Glutamatergic neuron (in vitro differentiated cells): ENCODE measurements around the gene MTIF2. TPM values are rescaled to one million over a fixed set of nuclear protein-coding genes. Genes with fewer than 3 reads are reported as not detected.

Experiments used
- DNase-seq: peaks from one replicate; pipeline ENCODE4 v3.0.0; 2022
- H3K27ac Mint-ChIP-seq: one replicate; pipeline ENCODE4 v1.8.0; 2020; ENCODE audit warnings: mild to moderate bottlenecking, mixed read lengths, inconsistent platforms; ENCODE audit not compliant: unreplicated experiment
- H3K27me3 Mint-ChIP-seq: one replicate; pipeline ENCODE4 v1.8.0; 2020; ENCODE audit warnings: mild to moderate bottlenecking, moderate library complexity, mixed read lengths, inconsistent platforms; ENCODE audit not compliant: unreplicated experiment
- H3K36me3 Mint-ChIP-seq: one replicate; pipeline ENCODE4 v1.8.0; 2020; ENCODE audit warnings: mild to moderate bottlenecking, mixed read lengths, inconsistent platforms; ENCODE audit not compliant: unreplicated experiment
- H3K4me1 Mint-ChIP-seq: one replicate; pipeline ENCODE4 v1.8.0; 2020; ENCODE audit warnings: mild to moderate bottlenecking, low read depth, mixed read lengths, inconsistent platforms; ENCODE audit not compliant: unreplicated experiment
- H3K4me3 Mint-ChIP-seq: one replicate; pipeline ENCODE4 v1.8.0; 2020; ENCODE audit warnings: mild to moderate bottlenecking, mixed read lengths, inconsistent platforms; ENCODE audit not compliant: unreplicated experiment
- H3K9me3 Mint-ChIP-seq: one replicate; pipeline ENCODE4 v1.8.0; 2020; ENCODE audit warnings: mild to moderate bottlenecking, moderate library complexity, mixed read lengths, inconsistent platforms; ENCODE audit not compliant: unreplicated experiment
- long read RNA-seq: library from polyadenylated mRNA; unstranded; transcript quantifications from one replicate; pipeline ENCODE4 v2.0.0, GENCODE V29; 2020; ENCODE audit not compliant: unreplicated experiment
- total RNA-seq: library from RNA; stranded (reverse); fragmentation: NEBNext Ultra II Directional; extraction: Animal tissue kit (Norgen Biotek cat#: 25700); gene quantifications from one replicate; pipeline ENCODE4 v1.2.1, GENCODE V29; 2021; ENCODE audit not compliant: unreplicated experiment
- TF ChIP-seq, protein P1 (sequence below): fragments of 200-600 bp; sonication (generic); IDR thresholded peaks from one replicate; pipeline ENCODE4 v1.5.0; 2021; ENCODE audit not compliant: partially characterized antibody, unreplicated experiment

The MTIF2 gene
- total RNA-seq = 25.2 TPM
- long read RNA-seq, partial matches to known transcripts = 3 of 11 reads
- long read RNA-seq, other reads (novel, unspliced or antisense) = 4 of 11 reads

DNA sequence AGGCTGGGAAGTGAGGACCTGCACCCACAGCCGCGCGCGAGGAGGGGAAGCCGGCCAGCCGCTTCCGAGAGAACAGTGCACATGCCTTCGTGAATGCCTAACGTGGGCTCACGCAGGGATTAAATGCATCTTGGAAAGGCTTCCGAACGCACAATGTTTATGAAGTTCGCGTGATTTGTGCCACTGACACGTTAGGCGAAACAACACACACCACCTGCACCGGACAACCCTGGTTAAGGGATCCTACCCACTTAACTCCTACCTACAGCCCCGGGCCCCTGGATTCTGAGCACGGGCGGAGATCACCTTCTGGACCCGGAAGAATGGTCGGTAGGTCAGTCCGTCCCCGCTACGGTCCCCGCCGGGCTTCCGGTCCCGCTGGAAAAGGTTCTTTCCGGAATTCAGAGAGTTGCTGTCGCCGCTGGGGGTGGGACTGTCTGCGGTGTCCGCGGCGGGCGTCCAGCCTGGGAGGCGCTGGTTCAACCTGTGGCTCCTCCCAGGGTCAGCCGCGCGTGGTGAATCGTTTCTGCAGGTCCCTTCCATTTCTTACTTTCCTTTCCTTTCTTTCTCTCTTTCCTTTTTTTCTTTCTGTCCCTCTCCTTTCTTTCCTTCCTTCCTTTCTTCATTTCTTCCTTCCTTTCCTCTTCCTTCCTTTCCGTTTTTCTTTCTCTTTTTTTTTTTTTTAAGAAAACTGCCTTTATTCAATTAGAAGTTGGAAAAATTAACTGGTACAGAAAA is at the start of gene MTIF2:
Gene MTIF2 (minus strand): TSS at position 325 of the 738 bp plus-strand sequence. CDS start 5,373 bp downstream, outside the sequence.
- H3K9me3 Mint-ChIP-seq = peaks cover 3% of the 10 kb centered on the region
- TF ChIP-seq, protein P1, sequence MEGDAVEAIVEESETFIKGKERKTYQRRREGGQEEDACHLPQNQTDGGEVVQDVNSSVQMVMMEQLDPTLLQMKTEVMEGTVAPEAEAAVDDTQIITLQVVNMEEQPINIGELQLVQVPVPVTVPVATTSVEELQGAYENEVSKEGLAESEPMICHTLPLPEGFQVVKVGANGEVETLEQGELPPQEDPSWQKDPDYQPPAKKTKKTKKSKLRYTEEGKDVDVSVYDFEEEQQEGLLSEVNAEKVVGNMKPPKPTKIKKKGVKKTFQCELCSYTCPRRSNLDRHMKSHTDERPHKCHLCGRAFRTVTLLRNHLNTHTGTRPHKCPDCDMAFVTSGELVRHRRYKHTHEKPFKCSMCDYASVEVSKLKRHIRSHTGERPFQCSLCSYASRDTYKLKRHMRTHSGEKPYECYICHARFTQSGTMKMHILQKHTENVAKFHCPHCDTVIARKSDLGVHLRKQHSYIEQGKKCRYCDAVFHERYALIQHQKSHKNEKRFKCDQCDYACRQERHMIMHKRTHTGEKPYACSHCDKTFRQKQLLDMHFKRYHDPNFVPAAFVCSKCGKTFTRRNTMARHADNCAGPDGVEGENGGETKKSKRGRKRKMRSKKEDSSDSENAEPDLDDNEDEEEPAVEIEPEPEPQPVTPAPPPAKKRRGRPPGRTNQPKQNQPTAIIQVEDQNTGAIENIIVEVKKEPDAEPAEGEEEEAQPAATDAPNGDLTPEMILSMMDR = no peak
- H3K4me3 Mint-ChIP-seq = peak within 1 kb of the TSS; percentile 94
- H3K36me3 Mint-ChIP-seq = no peaks in the 10 kb centered on the region
- H3K4me1 Mint-ChIP-seq = peaks cover 2% of the 10 kb centered on the region
- peaks cover 5% of the 10 kb centered on the region for H3K27me3 Mint-ChIP-seq
- peak within 1 kb of the TSS; percentile 81 for H3K27ac Mint-ChIP-seq
- peak; percentile 97 for DNase-seq

- H3K4me1 Mint-ChIP-seq = no peaks in the 10 kb centered on the region
- no peak for DNase-seq
- H3K27ac Mint-ChIP-seq = no peak overlapping the region
- TF ChIP-seq, protein P1 = no peak
- peaks cover 4% of the 10 kb centered on the region for H3K36me3 Mint-ChIP-seq
- no peaks in the 10 kb centered on the region for H3K27me3 Mint-ChIP-seq
- H3K4me3 Mint-ChIP-seq = no peak overlapping the region
- no peaks in the 10 kb centered on the region for H3K9me3 Mint-ChIP-seq
These were observed 46.0 kb upstream of the MTIF2 start for GRCh38 chr2:55314985-55315384.

DNA sequence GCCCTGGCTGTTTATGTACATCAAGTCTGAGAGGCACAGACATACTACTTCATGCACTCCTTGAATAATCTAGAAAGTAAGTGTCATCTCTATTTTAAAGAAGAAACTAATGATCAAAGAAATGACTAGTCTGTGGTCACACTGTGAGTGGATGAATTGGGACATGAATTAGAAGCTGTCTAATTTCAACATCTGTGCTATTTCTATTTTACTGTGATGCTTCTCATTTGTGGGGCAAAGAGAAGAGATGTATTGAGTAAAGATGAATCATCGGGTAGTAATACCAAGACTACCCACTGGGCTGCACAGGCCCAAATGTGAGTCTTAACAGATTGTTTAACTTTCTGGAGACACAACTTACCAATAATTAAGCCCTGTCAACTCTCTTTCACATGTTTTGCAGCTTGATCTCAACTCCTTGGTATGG is 42.4 kb upstream of the MTIF2 start:
- no peaks in the 10 kb centered on the region for H3K9me3 Mint-ChIP-seq
- H3K4me3 Mint-ChIP-seq = no peak overlapping the region
- DNase-seq = no peak
- H3K27ac Mint-ChIP-seq = no peak overlapping the region
- peaks cover 4% of the 10 kb centered on the region for H3K36me3 Mint-ChIP-seq
- no peaks in the 10 kb centered on the region for H3K27me3 Mint-ChIP-seq
- no peaks in the 10 kb centered on the region for H3K4me1 Mint-ChIP-seq
- TF ChIP-seq, protein P1 = peak; percentile 20

DNA sequence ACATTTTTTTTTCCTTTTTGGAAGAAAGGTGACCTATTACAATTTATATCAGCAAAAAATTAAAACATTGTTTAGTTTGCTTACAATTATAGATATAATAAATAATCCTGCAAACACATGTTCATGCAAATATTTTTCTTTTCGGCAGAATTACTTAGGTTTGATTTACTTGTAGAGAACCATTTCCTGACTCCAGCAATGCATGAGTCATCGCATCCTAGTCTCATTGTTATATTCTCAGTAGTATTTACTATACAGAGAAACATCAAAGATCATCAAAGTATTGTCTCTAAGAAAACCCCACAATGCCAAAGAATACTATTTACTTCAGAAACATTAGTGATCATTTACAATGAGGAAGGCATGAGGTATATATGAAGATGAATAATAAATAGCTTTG is 40.4 kb upstream of the MTIF2 start:
- H3K27me3 Mint-ChIP-seq = no peaks in the 10 kb centered on the region
- no peaks in the 10 kb centered on the region for H3K4me1 Mint-ChIP-seq
- TF ChIP-seq, protein P1 = no peak
- H3K27ac Mint-ChIP-seq = no peak overlapping the region
- H3K9me3 Mint-ChIP-seq = no peaks in the 10 kb centered on the region
- H3K36me3 Mint-ChIP-seq = peaks cover 4% of the 10 kb centered on the region
- no peak for DNase-seq
- no peak overlapping the region for H3K4me3 Mint-ChIP-seq

DNA sequence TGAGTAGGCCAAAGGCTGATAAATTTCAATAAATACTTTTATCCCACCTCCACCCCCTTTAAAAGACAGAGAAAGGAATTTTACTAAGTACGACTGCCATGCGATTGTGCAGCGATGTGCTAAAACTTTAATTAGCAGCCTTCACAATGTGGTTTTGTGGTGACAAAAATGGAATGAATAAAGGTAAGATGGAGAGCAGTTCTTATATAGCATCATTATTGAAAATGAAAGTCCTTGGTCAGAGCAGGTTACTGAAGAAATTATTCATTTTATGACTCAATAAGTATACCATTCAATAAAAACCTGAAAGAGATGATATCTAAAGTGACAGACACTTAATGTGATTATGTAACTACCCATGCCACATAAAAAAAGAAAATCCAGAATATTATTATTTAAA is 33.2 kb upstream of the MTIF2 start:
- Mint-ChIP-seq H3K4me1 (no peaks in the 10 kb centered on the region), H3K27ac (no peak overlapping the region), H3K36me3 (no peaks in the 10 kb centered on the region), H3K4me3 (no peak overlapping the region), H3K27me3 (no peaks in the 10 kb centered on the region), H3K9me3 (no peaks in the 10 kb centered on the region)
- DNase-seq = no peak
- TF ChIP-seq, protein P1 = no peak
